Endodermal cell (in vitro differentiated cells): ENCODE results near the gene BCL2. TPM values are rescaled to one million over a fixed set of nuclear protein-coding genes. Genes with fewer than 3 reads are reported as not detected.

Experiments used
- DNase-seq: peaks from one replicate; pipeline ENCODE4 v3.0.0-alpha.2; 2017
- H3K27ac ChIP-seq: 2 replicates; pipeline ENCODE4 v1.5.1; 2013; ENCODE audit warnings: mild to moderate bottlenecking, low read depth, low read length, moderate library complexity
- H3K27me3 ChIP-seq: 2 replicates; pipeline ENCODE4 v1.6.1; 2013; ENCODE audit warnings: mild to moderate bottlenecking, low read length, moderate library complexity; ENCODE audit not compliant: insufficient read depth, control insufficient read depth, poor library complexity, severe bottlenecking
- H3K36me3 ChIP-seq: 2 replicates; pipeline ENCODE4 v1.7.0; 2013; ENCODE audit warnings: mild to moderate bottlenecking, low read length, moderate library complexity; ENCODE audit not compliant: control insufficient read depth, insufficient read depth
- H3K4me1 ChIP-seq: one replicate; pipeline ENCODE4 v1.7.0; 2013; ENCODE audit warnings: low read length; ENCODE audit not compliant: control insufficient read depth, insufficient read depth
- H3K4me3 ChIP-seq: 2 replicates; pipeline ENCODE4 v1.5.1; 2013; ENCODE audit warnings: mild to moderate bottlenecking, low read length, moderate library complexity
- H3K9ac ChIP-seq: 2 replicates; pipeline ENCODE4 v1.6.1; 2013; ENCODE audit warnings: mild to moderate bottlenecking, low read length, moderate library complexity; ENCODE audit not compliant: poor library complexity, severe bottlenecking; ENCODE audit errors: extremely low read depth
- H3K9me3 ChIP-seq: 2 replicates; pipeline ENCODE4 v1.6.1; 2013; ENCODE audit warnings: mild to moderate bottlenecking, low read length, moderate library complexity; ENCODE audit not compliant: control insufficient read depth
- H3K27ac Mint-ChIP-seq: 2 replicates; pipeline ENCODE4 v1.8.0; 2020; ENCODE audit warnings: mixed read lengths
- H3K27me3 Mint-ChIP-seq: 2 replicates; pipeline ENCODE4 v1.8.0; 2021; ENCODE audit warnings: mild to moderate bottlenecking, mixed read lengths; ENCODE audit not compliant: insufficient read depth
- H3K36me3 Mint-ChIP-seq: 2 replicates; pipeline ENCODE4 v1.8.0; 2020; ENCODE audit warnings: low read depth, mixed read lengths
- H3K4me1 Mint-ChIP-seq: 2 replicates; pipeline ENCODE4 v1.8.0; 2020; ENCODE audit warnings: mixed read lengths
- H3K4me3 Mint-ChIP-seq: 2 replicates; pipeline ENCODE4 v1.8.0; 2020; ENCODE audit warnings: mild to moderate bottlenecking, moderate library complexity, mixed read lengths
- H3K9me3 Mint-ChIP-seq: 2 replicates; pipeline ENCODE4 v1.8.0; 2020; ENCODE audit warnings: mild to moderate bottlenecking, mixed read lengths
- CTCF ChIP-seq: fragments of 200-600 bp; sonication (generic); conservative IDR thresholded peaks from 2 replicates; pipeline ENCODE4 v1.5.0; 2021; ENCODE audit warnings: antibody characterized with exemption, mild to moderate bottlenecking
- WGBS, 2 experiments: methylation state at CpG; one replicate each; pipeline versions ENCODE4 v1.1.5 to v1.1.7; 2013; ENCODE audit warnings: missing lambda C conversion rate in 2 of 2, mixed read lengths in 1 of 2; ENCODE audit not compliant: insufficient coverage in 1 of 2, insufficient read length in 1 of 2; 5-methylcytosine and 5-hydroxymethylcytosine counted together
- total RNA-seq, 2 donors: library from RNA; stranded (reverse); fragmentation: NEBNext Ultra II Directional in 1 of 2; extraction: Animal tissue kit (Norgen Biotek cat#: 25700) in 1 of 2; gene quantifications; 2 replicates in 1 of 2; 3 replicates in 1 of 2; pipeline ENCODE4 v1.2.1, GENCODE V29; 2021

BCL2 gene
- total RNA-seq, 2 donors from 2014 or later: 1.4 to 2.3 TPM

- Histone ChIP-seq H3K9ac (no peak overlapping the region), H3K27me3 (no peaks in the 10 kb centered on the region), H3K36me3 (no peaks in the 10 kb centered on the region), H3K4me1 (no peaks in the 10 kb centered on the region), H3K27ac (no peak overlapping the region), H3K9me3 (no peaks in the 10 kb centered on the region), H3K4me3 (no peak overlapping the region)
- DNase-seq: no peak
- Mint-ChIP-seq H3K9me3 (no peaks in the 10 kb centered on the region), H3K4me3 (no peak overlapping the region), H3K27ac (no peak overlapping the region), H3K27me3 (no peaks in the 10 kb centered on the region), H3K36me3 (no peaks in the 10 kb centered on the region), H3K4me1 (peaks cover 6% of the 10 kb centered on the region)
- TF ChIP-seq CTCF: no peak
- WGBS, 2 experiments: 82% methylated on average over 1 of the region's 2 CpGs; no CpG with 5 or more reads in 1 of the 2 experiments
Observed at GRCh38 chr18:63232826-63233225, 86.7 kb downstream of the BCL2 start.

GRCh38 chr18:63229971-63230370 is 89.6 kb downstream of the BCL2 start:
- H3K4me1 Mint-ChIP-seq: no peaks in the 10 kb centered on the region
- H3K4me3 ChIP-seq: no peak overlapping the region
- no peak overlapping the region for H3K27ac ChIP-seq
- H3K27me3 ChIP-seq: no peaks in the 10 kb centered on the region
- no peak overlapping the region for H3K9ac ChIP-seq
- no peak overlapping the region for H3K27ac Mint-ChIP-seq
- DNase-seq: no peak
- TF ChIP-seq CTCF: no peak
- H3K9me3 ChIP-seq: no peaks in the 10 kb centered on the region
- no peak overlapping the region for H3K4me3 Mint-ChIP-seq
- no peaks in the 10 kb centered on the region for H3K27me3 Mint-ChIP-seq
- H3K9me3 Mint-ChIP-seq: peaks cover 4% of the 10 kb centered on the region
- H3K36me3 ChIP-seq: no peaks in the 10 kb centered on the region
- H3K4me1 ChIP-seq: no peaks in the 10 kb centered on the region
- H3K36me3 Mint-ChIP-seq: no peaks in the 10 kb centered on the region

- H3K4me1 ChIP-seq: no peaks in the 10 kb centered on the region
- Mint-ChIP-seq H3K36me3 (no peaks in the 10 kb centered on the region), H3K4me3 (no peak overlapping the region), H3K4me1 (no peaks in the 10 kb centered on the region), H3K27me3 (no peaks in the 10 kb centered on the region), H3K9me3 (peaks cover 4% of the 10 kb centered on the region), H3K27ac (no peak overlapping the region)
- H3K9ac ChIP-seq: no peak overlapping the region
- 88 to 89% methylated on average over 6 of the region's 6 CpGs for WGBS, 2 experiments
- H3K4me3 ChIP-seq: no peak overlapping the region
- H3K27ac ChIP-seq: no peak overlapping the region
- no peak for TF ChIP-seq CTCF
- DNase-seq: no peak
- H3K9me3 ChIP-seq: no peaks in the 10 kb centered on the region
- H3K27me3 ChIP-seq: no peaks in the 10 kb centered on the region
- H3K36me3 ChIP-seq: no peaks in the 10 kb centered on the region
Observed at GRCh38 chr18:63225434-63225833, 94.1 kb downstream of the BCL2 start.
